Measurements from ENCODE around the gene SPTB. TPM values are rescaled to one million over a fixed set of nuclear protein-coding genes. Genes with fewer than 3 reads are reported as not detected.
A peak's percentile ranks its signal among the peaks of the same experiment; 100 is the strongest.
"Not testable (repeated sequence)": the region's sequence is repeated elsewhere in the genome, so short reads cannot be mapped to it uniquely, and the experiment has no call there.

SPTB gene
- total RNA-seq, 2 experiments from 2014 or later: not detected

- Mint-ChIP-seq H3K36me3 (peaks cover 22% of the 10 kb centered on the region), H3K4me3 (peak within 1 kb of the TSS; percentile 78), H3K27me3 (peaks cover 17% of the 10 kb centered on the region), H3K9me3 (ENCODE audit: low read depth) (no peaks in the 10 kb centered on the region), H3K4me1 (peaks cover 44% of the 10 kb centered on the region), H3K27ac (peak within 1 kb of the TSS; percentile 91)
- CTCF ChIA-PET: interaction anchor here (0.8 to 2.2 kb wide), 10 partner anchors 10 to 153 kb away, joined by 3 to 13 read pairs (median 5); partner anchors contain the start of gene FNTB
- DNase-seq (peak; percentile 98), ATAC-seq (peak; percentile 98)
Observed at GRCh38 chr14:64914237-64915028, 34.7 kb upstream of the SPTB start, which contains the start of gene CHURC1. Gene CHURC1, plus strand, starts transcription at chr14:64914455. Its CDS starts 41 bp downstream, at chr14:64914496.

GRCh38 chr14:64913477-64913876 lies 33.8 kb upstream of the SPTB start:
- Mint-ChIP-seq H3K36me3 (peaks cover 19% of the 10 kb centered on the region), H3K27me3 (peaks cover 24% of the 10 kb centered on the region), H3K4me1 (peaks cover 41% of the 10 kb centered on the region), H3K4me3 (peak overlapping the region; percentile 78)
- not testable (repeated sequence) for H3K27ac Mint-ChIP-seq; DNase-seq; ATAC-seq; H3K9me3 Mint-ChIP-seq (ENCODE audit: low read depth)
- CTCF ChIA-PET: interaction anchor here (2.2 kb wide), 1 partner anchor 73 kb away, joined by 11 read pairs; the partner anchor contains the start of gene FNTB

DNA sequence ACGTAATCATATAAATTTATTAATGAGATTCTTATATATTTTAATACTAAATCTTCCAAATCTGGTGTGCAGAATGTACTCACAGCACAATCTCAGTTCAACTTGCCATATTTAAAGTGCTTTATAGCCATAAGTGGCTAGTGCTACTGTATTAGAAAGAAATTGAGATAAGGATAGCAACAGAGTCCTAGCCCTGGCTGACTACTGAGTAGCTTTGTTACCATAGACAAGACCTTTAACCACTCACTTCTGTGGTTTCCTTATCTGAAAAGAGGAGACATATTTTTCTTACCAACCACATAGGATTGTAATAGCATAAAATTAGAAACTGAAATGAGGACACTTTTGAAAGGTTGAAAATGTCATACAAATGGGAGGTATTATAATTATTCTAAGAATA lies 32.6 kb upstream of the SPTB start:
- Mint-ChIP-seq H3K4me3 (no peak overlapping the region), H3K4me1 (peaks cover 32% of the 10 kb centered on the region), H3K36me3 (peaks cover 13% of the 10 kb centered on the region), H3K27me3 (peaks cover 28% of the 10 kb centered on the region), H3K27ac (no peak overlapping the region), H3K9me3 (ENCODE audit: low read depth) (no peaks in the 10 kb centered on the region)
- CTCF ChIA-PET: interaction anchor here (2.5 kb wide), 1 partner anchor 21 kb away, joined by 19 read pairs; no protein-coding TSS in a partner anchor
- ATAC-seq: no peak
- no peak for DNase-seq

GRCh38 chr14:64910847-64911495 lies 31.3 kb upstream of the SPTB start:
- H3K27me3 Mint-ChIP-seq: peaks cover 34% of the 10 kb centered on the region
- no peaks in the 10 kb centered on the region for H3K9me3 Mint-ChIP-seq (ENCODE audit: low read depth)
- H3K27ac Mint-ChIP-seq: no peak overlapping the region
- H3K4me3 Mint-ChIP-seq: no peak overlapping the region
- H3K4me1 Mint-ChIP-seq: peaks cover 25% of the 10 kb centered on the region
- CTCF ChIA-PET: interaction anchor here (0.9 to 2.5 kb wide), 5 partner anchors 13 to 31 kb away, joined by 4 to 19 read pairs (median 4); no protein-coding TSS in a partner anchor
- ATAC-seq: no peak
- H3K36me3 Mint-ChIP-seq: peaks cover 7% of the 10 kb centered on the region
- DNase-seq: no peak

DNA sequence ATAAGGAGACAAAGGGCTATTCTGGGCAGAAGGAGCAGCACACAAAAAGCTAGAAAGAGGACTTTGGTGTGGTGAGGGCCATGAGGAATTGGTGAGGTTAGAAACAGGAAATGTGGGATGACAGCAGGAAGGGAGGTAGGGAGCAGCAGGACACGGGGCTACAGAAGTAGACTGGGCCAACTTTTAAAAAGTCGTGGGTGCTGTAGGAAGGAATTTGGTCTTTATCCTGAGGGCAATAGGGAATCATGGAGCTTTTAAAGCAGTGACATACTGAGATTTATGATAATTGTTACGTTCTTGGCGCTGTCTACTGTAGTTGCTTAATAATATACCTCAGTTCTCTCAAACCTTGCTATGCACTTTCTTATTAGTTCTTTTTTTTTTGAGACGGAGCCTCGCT lies 26.3 kb upstream of the SPTB start:
- Mint-ChIP-seq H3K4me3 (no peak overlapping the region), H3K9me3 (ENCODE audit: low read depth) (no peaks in the 10 kb centered on the region), H3K4me1 (peaks cover 4% of the 10 kb centered on the region), H3K36me3 (no peaks in the 10 kb centered on the region), H3K27me3 (peaks cover 54% of the 10 kb centered on the region), H3K27ac (no peak overlapping the region)
- DNase-seq: no peak
- CTCF ChIA-PET: interaction anchor here (1.1 to 1.7 kb wide), 2 partner anchors 15 to 17 kb away, joined by 3 to 7 read pairs; no protein-coding TSS in a partner anchor
- no peak for ATAC-seq

DNA sequence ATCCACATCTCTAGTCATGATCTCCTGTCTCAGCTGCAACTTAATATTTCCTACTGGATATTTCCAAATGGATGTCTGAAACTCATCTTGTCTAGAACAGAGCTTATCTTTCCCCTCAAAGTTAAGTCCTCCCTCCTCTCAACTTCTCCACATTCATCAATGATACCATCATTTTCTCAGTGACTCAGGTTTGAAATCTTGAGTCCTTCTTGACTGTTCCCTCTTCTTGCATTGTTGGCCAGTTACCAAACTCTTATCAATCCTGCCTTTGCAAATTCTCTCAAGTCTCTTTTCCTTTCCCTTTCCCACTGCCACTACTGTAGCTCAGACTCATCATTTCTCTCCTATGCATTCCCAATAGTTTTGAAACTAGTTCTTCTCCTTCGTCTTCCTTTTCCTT lies 20.3 kb upstream of the SPTB start:
- Mint-ChIP-seq H3K4me1 (no peaks in the 10 kb centered on the region), H3K27ac (no peak overlapping the region), H3K36me3 (no peaks in the 10 kb centered on the region), H3K4me3 (no peak overlapping the region), H3K27me3 (peaks cover 48% of the 10 kb centered on the region), H3K9me3 (ENCODE audit: low read depth) (no peaks in the 10 kb centered on the region)
- ATAC-seq (no peak), DNase-seq (no peak)
- CTCF ChIA-PET: interaction anchor here (0.9 to 2.3 kb wide), 4 partner anchors 8 to 138 kb away, joined by 3 to 14 read pairs (median 5); no protein-coding TSS in a partner anchor

GRCh38 chr14:64891839-64892375 lies 12.2 kb upstream of the SPTB start:
- Mint-ChIP-seq H3K4me3 (no peak overlapping the region), H3K27me3 (peaks cover 27% of the 10 kb centered on the region), H3K36me3 (no peaks in the 10 kb centered on the region), H3K9me3 (ENCODE audit: low read depth) (no peaks in the 10 kb centered on the region), H3K4me1 (no peaks in the 10 kb centered on the region), H3K27ac (no peak overlapping the region)
- peak; percentile 44 for DNase-seq
- CTCF ChIA-PET: interaction anchor here (0.7 to 5.1 kb wide), 37 partner anchors 9 to 376 kb away, joined by 3 to 72 read pairs (median 5); partner anchors contain the start of genes CHURC1 and SPTB
- ATAC-seq: peak; percentile 80

DNA sequence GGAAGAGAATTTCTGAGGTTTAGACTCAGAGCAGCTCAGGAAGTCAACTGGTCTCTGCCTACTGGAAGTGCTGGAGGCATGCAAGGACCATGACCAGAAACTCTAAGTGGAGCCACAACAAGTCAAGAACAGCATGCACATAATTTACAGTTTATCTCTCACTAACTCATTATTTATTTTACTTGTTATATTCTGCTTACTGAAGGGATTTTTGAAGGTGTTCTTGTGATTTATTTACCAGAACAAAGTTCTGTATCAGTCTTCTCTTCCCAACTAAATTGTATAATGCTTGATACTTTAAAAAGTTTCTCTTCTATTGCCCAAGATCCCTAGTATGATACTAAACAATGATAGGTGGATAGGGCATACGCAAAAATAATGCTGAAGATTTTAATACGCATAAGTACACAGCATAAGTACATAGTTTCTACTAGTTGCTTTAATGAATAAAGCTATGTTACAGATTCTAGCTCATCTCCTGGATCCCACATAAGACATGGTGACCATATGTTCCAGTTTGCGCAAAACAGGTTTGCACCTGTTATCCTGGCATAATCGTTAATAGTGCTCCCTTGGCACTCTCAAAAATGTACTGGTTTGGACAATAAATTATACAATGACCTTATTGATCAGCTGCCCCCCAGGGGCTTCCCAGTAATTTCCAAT lies 11.6 kb upstream of the SPTB start:
- Mint-ChIP-seq H3K9me3 (ENCODE audit: low read depth) (no peaks in the 10 kb centered on the region), H3K4me1 (no peaks in the 10 kb centered on the region), H3K27ac (no peak overlapping the region), H3K4me3 (no peak overlapping the region), H3K27me3 (peaks cover 28% of the 10 kb centered on the region), H3K36me3 (no peaks in the 10 kb centered on the region)
- ATAC-seq: no peak
- CTCF ChIA-PET: interaction anchor here (0.7 to 5.1 kb wide), 37 partner anchors 8 to 376 kb away, joined by 3 to 72 read pairs (median 5); partner anchors contain the start of genes CHURC1 and SPTB
- no peak for DNase-seq

GRCh38 chr14:64889352-64889751 lies 9.6 kb upstream of the SPTB start:
- no peaks in the 10 kb centered on the region for H3K4me1 Mint-ChIP-seq
- no peaks in the 10 kb centered on the region for H3K9me3 Mint-ChIP-seq (ENCODE audit: low read depth)
- DNase-seq (no peak), ATAC-seq (no peak)
- H3K36me3 Mint-ChIP-seq: no peaks in the 10 kb centered on the region
- no peak overlapping the region for H3K27ac Mint-ChIP-seq
- H3K27me3 Mint-ChIP-seq: peaks cover 44% of the 10 kb centered on the region
- H3K4me3 Mint-ChIP-seq: no peak overlapping the region
- CTCF ChIA-PET: interaction anchor here (1.0 to 5.1 kb wide), 5 partner anchors 10 to 129 kb away, joined by 3 to 72 read pairs (median 25); partner anchors contain the start of gene SPTB

DNA sequence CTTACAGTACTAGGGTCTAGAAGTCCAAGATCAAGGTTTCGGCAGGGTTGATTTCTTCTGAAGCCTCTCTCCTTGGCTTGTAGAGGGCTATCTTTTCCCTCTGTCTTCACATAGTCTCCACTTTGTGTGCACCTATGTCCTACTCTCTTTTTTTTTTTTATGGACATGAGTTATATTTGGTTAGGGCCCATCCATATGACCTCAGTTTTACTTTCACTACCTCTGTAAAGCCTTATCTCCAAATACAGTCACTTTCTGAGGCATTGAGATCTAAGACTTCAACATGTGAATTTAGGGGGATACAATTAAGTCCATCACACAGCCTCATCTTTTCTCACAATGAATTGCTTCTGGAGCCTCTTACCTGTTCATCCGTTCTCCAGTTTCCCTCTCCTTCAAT lies 5.9 kb upstream of the SPTB start:
- Mint-ChIP-seq H3K36me3 (no peaks in the 10 kb centered on the region), H3K9me3 (ENCODE audit: low read depth) (no peaks in the 10 kb centered on the region), H3K27me3 (peaks cover 62% of the 10 kb centered on the region), H3K27ac (no peak overlapping the region), H3K4me3 (no peak overlapping the region), H3K4me1 (peaks cover 12% of the 10 kb centered on the region)
- CTCF ChIA-PET: no interaction called here
- ATAC-seq (no peak), DNase-seq (no peak)

- CTCF ChIA-PET: interaction anchor here (0.7 to 5.6 kb wide), 6 partner anchors 11 to 107 kb away, joined by 3 to 42 read pairs (median 4); no protein-coding TSS in a partner anchor
- Mint-ChIP-seq H3K4me1 (peaks cover 13% of the 10 kb centered on the region), H3K27ac (no peak overlapping the region), H3K9me3 (ENCODE audit: low read depth) (no peaks in the 10 kb centered on the region), H3K27me3 (peaks cover 77% of the 10 kb centered on the region), H3K4me3 (peak overlapping the region; percentile 73), H3K36me3 (no peaks in the 10 kb centered on the region)
- DNase-seq (peak; percentile 67), ATAC-seq (peak; percentile 94)
Observed at GRCh38 chr14:64880221-64881121, 764 bp upstream of the SPTB start.
